Natural killer cell treated with Interleukin-12 subunit alpha and Interleukin-12 subunit beta and Interleukin-15 and Interleukin-18, amount 100 ng/mL, for 72 hours (primary cell): Measurements from ENCODE around the gene SCYGR8. TPM values are rescaled to one million over a fixed set of nuclear protein-coding genes. Genes with fewer than 3 reads are reported as not detected.

ENCODE experiments used
- ATAC-seq, 2 donors: fragments of 150-1000 bp; cut with Tn5 transposase in 1 of 2; sonication (Bioruptor Pico), chemical (Tn5 transposase) in 1 of 2; 2 replicates each; pipeline ENCODE4 v1.10.0; 2021
- DNase-seq: peaks from one replicate; pipeline ENCODE4 v3.0.0; 2022; ENCODE audit warnings: low spot score
- H3K27ac Mint-ChIP-seq, 2 donors: 1 replicate in 1 of 2; 2 replicates in 1 of 2; pipeline ENCODE4 v1.8.0; 2022; ENCODE audit warnings: mixed read lengths in 2 of 2, mild to moderate bottlenecking in 1 of 2, moderate library complexity in 1 of 2
- H3K27me3 Mint-ChIP-seq, 2 donors: 1 replicate in 1 of 2; 2 replicates in 1 of 2; pipeline ENCODE4 v1.8.0; 2022; ENCODE audit warnings: mixed read lengths in 2 of 2
- H3K36me3 Mint-ChIP-seq: one replicate; pipeline ENCODE4 v1.8.0; 2022; ENCODE audit warnings: mixed read lengths
- H3K4me1 Mint-ChIP-seq, 2 donors: 1 replicate in 1 of 2; 2 replicates in 1 of 2; pipeline ENCODE4 v1.8.0; 2022; ENCODE audit warnings: low read depth in 2 of 2, mixed read lengths in 2 of 2, mild to moderate bottlenecking in 1 of 2
- H3K4me3 Mint-ChIP-seq: one replicate; pipeline ENCODE4 v1.8.0; 2022; ENCODE audit warnings: mixed read lengths
- H3K9me3 Mint-ChIP-seq: 2 replicates; pipeline ENCODE4 v1.8.0; 2022; ENCODE audit warnings: mixed read lengths
- total RNA-seq, 2 donors: library from RNA; stranded (reverse); gene quantifications; one replicate each; pipeline ENCODE4 v1.2.3, GENCODE V29; 2022

SCYGR8 gene
- total RNA-seq, 2 donors from 2014 or later: not detected

DNA sequence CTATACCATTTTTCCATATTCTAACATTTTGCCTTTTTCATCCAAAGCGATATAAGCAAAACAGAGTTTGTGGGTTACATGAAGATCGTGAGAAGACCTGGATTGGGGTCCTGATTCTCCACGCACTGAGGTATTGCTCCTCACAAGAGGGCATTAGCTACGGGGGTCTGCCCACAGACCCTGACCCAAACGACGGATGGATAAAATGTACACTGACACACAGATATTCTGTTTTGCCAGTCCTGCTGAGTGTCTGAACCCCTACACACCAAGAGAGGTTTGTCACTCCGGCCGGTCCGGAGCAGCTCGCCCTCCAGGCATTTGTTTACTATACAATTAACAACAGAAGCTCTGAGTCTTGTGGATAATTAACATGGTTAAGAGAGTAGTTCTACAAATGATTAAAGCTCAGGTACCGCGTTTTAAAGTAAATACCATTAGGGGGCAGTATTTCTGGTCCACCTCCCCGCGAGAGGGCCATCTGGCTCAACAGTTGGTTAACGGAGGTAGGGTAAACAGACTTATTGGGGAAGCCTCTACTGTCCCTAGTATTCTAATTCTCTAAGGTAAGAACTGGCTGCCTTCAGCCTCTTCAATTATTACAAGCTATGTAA lies 28.4 kb downstream of the SCYGR8 start:
- Mint-ChIP-seq H3K4me1 (no peaks in the 10 kb centered on the region), H3K27ac (no peak overlapping the region), H3K36me3 (no peaks in the 10 kb centered on the region), H3K9me3 (no peaks in the 10 kb centered on the region), H3K27me3 (peaks cover 3 to 4% of the 10 kb centered on the region in 2 donors), H3K4me3 (no peak overlapping the region)
- ATAC-seq: no peak
- DNase-seq: no peak

DNA sequence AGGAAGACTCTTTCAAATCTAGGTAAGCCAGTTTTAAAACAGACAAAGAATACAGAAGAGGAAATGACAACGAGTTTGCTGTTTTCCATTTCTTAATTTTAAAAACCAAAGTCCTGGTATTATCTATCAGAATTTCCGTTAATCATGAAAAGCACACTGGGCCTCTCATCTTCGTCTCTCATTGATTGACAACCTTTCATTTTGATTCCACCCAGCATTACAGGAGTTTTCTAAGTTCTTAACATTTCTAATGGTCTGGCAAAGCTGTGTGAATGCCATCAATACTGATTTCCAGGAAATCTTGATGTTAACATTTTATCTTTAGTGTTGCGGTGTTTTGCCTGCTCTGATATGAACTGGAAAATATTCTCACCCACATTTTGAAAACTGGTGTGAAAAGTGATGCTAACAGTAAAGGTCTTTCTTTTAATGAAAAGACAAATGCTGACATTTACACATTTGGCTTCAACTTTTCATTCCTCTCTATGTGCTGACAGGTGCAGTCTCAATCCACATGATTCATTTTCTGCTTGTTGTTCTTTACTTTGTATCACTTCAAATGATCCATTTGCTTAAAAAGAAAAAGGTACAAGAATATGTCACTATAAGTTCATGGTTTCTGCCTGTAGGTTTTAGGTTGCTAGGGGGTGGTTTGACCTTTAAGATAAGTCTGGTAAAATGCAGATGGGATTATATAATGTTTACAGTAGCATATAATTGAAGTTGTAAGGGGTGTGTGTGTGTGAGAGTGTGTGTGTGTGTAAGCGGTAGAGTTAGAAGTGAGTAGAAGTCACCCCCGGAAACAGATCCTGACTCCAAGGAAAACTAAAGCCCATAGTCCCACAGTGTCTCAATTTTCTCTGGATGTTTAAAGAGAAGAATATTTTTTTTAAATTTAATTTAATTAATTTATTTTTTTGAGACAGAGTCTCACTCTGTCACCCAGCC lies 29.5 kb downstream of the SCYGR8 start:
- no peak overlapping the region for H3K27ac Mint-ChIP-seq
- H3K4me1 Mint-ChIP-seq: no peaks in the 10 kb centered on the region
- no peak overlapping the region for H3K4me3 Mint-ChIP-seq

DNA sequence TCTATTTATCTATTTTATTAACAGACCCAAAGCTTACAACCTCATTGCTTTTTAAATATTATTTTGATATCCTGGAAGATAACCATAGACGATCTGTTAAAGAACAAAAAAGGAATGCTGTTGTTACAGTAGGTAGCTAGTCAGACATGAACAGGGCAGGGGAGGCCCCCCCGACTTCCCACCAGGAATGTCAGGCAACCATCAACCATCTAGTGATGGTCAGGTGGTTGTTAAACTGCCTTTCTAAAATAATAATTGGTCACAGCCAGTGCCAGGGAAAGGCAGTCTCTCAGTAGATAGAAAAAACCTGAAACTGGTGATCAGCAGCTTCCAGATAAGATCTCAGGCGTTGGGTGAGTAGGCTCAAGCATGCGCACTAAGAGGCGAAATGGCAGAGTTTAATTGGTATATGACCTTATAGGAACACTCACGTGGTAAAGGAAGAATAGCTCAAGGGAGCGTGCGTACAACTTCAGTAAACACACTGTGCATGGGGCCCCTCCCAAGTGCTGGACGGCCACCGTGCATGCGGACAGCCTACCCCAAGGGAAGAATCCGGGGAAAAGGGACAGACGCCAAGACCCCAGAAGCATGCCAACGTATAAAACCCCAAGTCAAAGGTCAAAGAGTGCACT lies 35.4 kb downstream of the SCYGR8 start:
- Mint-ChIP-seq H3K4me3 (no peak overlapping the region), H3K27ac (no peak overlapping the region), H3K27me3 (peaks cover 0 to 15% of the 10 kb centered on the region in 2 donors), H3K4me1 (peaks cover 2 to 11% of the 10 kb centered on the region in 2 donors), H3K36me3 (no peaks in the 10 kb centered on the region), H3K9me3 (no peaks in the 10 kb centered on the region)
- no peak for ATAC-seq
- DNase-seq: no peak

More for the DNA sequence above, 29.5 kb downstream of the SCYGR8 start:
- Mint-ChIP-seq H3K36me3 (no peaks in the 10 kb centered on the region), H3K9me3 (no peaks in the 10 kb centered on the region), H3K27me3 (peaks cover 3 to 4% of the 10 kb centered on the region in 2 donors)
- ATAC-seq (no peak), DNase-seq (no peak)

DNA sequence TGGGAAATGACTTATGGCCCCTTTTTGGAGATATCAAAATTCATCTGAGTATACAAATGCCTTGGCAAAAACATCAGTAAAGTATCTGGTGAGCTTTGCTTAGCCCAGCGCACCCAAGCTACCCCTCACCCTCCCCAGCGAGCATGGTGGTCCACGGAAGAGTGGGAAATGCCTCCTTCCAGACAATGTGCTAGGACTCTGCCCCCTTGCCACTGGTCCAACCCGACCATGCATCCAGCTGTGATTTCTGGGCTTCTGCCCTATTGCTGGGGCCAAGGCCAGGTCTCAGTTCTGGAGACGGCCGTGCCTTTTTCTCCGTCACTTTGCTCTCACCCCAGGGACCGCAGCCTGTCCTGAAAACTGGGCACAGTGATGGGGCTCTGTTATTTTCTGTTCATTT lies 36.1 kb downstream of the SCYGR8 start:
- Mint-ChIP-seq H3K4me3 (no peak overlapping the region), H3K27ac (no peak overlapping the region), H3K27me3 (peaks cover 0 to 15% of the 10 kb centered on the region in 2 donors), H3K4me1 (peaks cover 2 to 11% of the 10 kb centered on the region in 2 donors), H3K36me3 (no peaks in the 10 kb centered on the region), H3K9me3 (no peaks in the 10 kb centered on the region)
- no peak for DNase-seq
- ATAC-seq: peak in 1 of 2 donors; percentile 40

DNA sequence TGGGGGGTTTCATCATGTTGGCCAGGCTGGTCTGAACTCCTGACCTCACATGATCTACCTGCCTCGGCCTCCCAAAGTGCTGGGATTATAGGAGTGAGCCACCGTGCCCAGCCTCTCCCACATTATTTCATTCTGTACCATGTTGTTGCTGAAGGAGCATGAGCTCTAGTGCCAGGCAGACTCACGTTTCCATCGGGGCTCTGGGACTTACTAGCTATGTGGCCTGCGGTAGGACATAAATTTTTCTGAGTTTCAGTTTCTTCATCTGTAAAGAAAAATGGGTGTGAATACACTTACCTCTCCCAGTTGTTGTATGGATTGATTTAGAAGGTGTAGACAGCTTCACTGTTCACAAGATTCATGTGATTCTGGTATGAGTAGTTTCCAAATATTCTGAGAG lies 37.1 kb downstream of the SCYGR8 start:
- no peak for DNase-seq
- ATAC-seq: no peak
- Mint-ChIP-seq H3K36me3 (no peaks in the 10 kb centered on the region), H3K4me3 (no peak overlapping the region), H3K9me3 (no peaks in the 10 kb centered on the region), H3K4me1 (peaks cover 2 to 11% of the 10 kb centered on the region in 2 donors), H3K27ac (no peak overlapping the region), H3K27me3 (peaks cover 5 to 15% of the 10 kb centered on the region in 2 donors)

DNA sequence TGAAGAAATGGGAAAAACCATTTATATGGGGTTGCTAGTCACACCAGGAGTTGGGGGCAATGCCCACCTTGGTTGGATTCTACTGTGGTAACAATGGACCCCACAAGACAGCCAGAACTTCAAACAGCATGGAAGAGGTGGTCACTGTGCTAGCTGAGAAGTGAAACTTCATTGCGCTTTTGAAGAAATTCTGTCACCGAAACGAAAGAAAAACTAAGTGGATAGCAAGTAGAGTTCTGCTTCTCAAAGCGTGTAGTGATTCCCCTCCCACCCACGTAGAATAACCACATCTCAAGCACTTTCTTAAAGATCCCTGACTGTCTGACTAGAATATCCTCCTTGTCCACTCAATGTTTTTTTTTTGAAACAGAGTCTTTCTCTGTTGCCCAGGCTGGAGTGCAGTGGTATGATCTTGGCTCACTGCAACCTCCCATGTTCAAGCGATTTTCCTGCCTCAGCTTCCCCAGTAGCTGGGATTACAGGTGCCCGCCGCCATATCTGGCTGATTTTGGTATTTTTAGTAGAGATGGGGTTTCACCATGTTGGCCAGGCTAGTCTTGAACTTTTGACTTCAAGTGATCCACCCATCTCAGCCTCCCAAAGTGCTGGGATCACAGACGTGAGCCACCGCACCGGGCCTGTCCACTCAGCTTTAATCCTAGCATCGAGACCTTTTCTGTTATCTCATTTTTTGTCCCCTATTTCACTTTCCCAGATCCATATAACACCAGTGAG lies 37.9 kb downstream of the SCYGR8 start:
- H3K4me1 Mint-ChIP-seq: peaks cover 2 to 11% of the 10 kb centered on the region in 2 donors
- H3K4me3 Mint-ChIP-seq: no peak overlapping the region
- ATAC-seq (peak in 1 of 2 donors; percentile 55), DNase-seq (no peak)
- no peak overlapping the region for H3K27ac Mint-ChIP-seq
- H3K9me3 Mint-ChIP-seq: no peaks in the 10 kb centered on the region
- no peaks in the 10 kb centered on the region for H3K36me3 Mint-ChIP-seq
- H3K27me3 Mint-ChIP-seq: peaks cover 7 to 15% of the 10 kb centered on the region in 2 donors

DNA sequence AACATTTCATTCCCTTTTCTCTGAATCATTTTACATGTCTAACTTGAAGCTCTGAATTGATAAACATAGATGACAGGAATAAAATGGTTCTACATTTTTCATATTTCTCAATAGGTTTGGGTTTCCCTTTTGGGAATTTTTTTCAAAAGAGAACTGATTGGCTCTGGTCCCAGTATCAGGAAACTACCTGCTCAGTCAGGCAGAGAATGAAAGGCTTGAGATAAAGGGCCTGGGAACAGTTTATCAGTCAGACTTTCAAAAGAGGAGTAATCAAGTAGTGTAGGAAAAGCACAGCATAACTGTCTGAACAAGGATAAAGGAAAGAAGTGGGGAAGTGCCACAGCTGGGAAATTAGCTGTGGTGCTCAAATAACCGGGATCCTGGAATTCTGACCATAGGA lies 39.6 kb downstream of the SCYGR8 start:
- Mint-ChIP-seq H3K36me3 (no peaks in the 10 kb centered on the region), H3K27ac (no peak overlapping the region)
- ATAC-seq: no peak

DNA sequence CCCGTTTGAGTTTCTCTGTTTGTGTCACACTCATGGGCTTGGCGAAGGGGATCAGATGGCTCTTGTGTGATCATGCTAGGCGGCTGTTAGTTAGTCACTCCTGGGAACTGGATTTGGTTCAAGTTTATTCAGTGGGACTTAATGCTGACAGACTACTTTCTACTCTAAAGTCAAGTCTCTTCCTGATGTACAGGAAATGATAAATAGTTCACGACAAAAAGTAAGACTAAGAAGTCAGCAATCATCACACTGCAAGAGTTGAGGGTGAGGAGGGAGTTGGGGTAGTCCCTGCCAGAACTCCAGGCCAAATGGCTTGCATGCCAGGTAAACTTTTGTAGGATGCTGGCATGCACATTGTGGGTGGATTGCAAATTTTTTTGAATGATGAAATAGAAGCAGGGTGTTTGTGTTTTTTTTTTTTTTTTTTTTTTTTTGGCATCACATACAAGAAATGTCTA lies 42.9 kb downstream of the SCYGR8 start:
- no peak overlapping the region for H3K4me3 Mint-ChIP-seq
- H3K27ac Mint-ChIP-seq: no peak overlapping the region
- H3K36me3 Mint-ChIP-seq: no peaks in the 10 kb centered on the region
- H3K27me3 Mint-ChIP-seq: peaks cover 9 to 31% of the 10 kb centered on the region in 2 donors
- peaks cover 0 to 3% of the 10 kb centered on the region in 2 donors for H3K4me1 Mint-ChIP-seq
- DNase-seq (no peak), ATAC-seq (no peak)
- no peaks in the 10 kb centered on the region for H3K9me3 Mint-ChIP-seq

More for the DNA sequence above, 39.6 kb downstream of the SCYGR8 start:
- peaks cover 2 to 11% of the 10 kb centered on the region in 2 donors for H3K4me1 Mint-ChIP-seq
- H3K4me3 Mint-ChIP-seq: no peak overlapping the region
- no peak for DNase-seq
- H3K9me3 Mint-ChIP-seq: no peaks in the 10 kb centered on the region
- H3K27me3 Mint-ChIP-seq: peaks cover 7 to 23% of the 10 kb centered on the region in 2 donors

DNA sequence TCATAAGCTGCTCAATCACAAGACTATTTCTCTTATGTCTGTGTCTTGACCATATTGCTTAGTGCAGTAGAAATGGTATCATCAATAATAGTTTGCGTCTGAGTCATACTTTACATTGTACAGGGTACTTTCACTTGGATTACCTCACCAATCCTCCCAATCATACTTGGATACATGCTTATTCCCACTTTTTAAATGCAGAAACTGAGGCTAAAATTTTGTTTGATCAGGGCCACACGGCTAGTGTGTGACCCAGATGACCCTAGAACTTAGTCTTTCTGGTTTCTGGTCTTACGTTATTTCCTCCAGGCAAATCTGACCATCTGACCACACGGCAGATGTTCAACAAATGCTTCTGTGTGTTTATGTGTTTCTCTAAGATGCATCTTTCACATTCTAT lies 44.1 kb downstream of the SCYGR8 start:
- no peak overlapping the region for H3K27ac Mint-ChIP-seq
- H3K36me3 Mint-ChIP-seq: no peaks in the 10 kb centered on the region
- H3K4me1 Mint-ChIP-seq: no peaks in the 10 kb centered on the region
- H3K27me3 Mint-ChIP-seq: peaks cover 9 to 31% of the 10 kb centered on the region in 2 donors
- ATAC-seq (no peak), DNase-seq (no peak)
- H3K9me3 Mint-ChIP-seq: no peaks in the 10 kb centered on the region
- H3K4me3 Mint-ChIP-seq: no peak overlapping the region

DNA sequence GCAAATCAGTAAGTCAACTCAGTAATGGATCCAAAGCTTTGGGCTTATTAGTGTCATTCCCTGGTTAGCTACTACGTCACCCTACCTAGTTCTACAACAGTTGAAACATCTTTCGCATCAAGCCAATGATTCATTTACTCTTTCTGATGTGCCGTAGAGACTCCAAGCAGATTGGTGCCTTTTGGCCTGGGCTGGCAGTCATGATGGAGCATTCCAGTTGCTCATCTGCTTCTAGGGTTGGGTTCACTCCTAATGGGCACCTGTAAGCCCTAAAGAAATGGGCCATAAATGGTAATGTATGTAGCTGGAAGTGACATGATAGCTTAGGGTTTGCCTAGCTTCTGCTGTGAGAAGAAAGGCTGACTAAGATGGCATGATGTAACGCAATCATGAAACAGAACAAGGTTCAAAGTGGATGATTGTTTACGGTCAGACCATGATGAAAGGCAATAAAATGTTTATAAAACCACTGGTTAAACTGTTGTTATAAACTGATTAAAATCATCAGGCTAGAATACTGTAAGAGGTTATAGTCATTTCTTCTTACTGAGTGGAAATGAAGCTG lies 47.5 kb downstream of the SCYGR8 start:
- H3K27ac Mint-ChIP-seq: no peak overlapping the region
- no peak overlapping the region for H3K4me3 Mint-ChIP-seq
- ATAC-seq (no peak), DNase-seq (no peak)
- no peaks in the 10 kb centered on the region for H3K36me3 Mint-ChIP-seq
- H3K9me3 Mint-ChIP-seq: no peaks in the 10 kb centered on the region
- H3K27me3 Mint-ChIP-seq: peaks cover 2 to 21% of the 10 kb centered on the region in 2 donors
- no peaks in the 10 kb centered on the region for H3K4me1 Mint-ChIP-seq
